Activated gamma-delta T cell (primary cell): Measurements from ENCODE around the gene LTBP1.

Experiments used
- DNase-seq: peaks from one replicate; lab custom pipeline; 2025; lab: John Stamatoyannopoulos, UW

The LTBP1 gene

DNA sequence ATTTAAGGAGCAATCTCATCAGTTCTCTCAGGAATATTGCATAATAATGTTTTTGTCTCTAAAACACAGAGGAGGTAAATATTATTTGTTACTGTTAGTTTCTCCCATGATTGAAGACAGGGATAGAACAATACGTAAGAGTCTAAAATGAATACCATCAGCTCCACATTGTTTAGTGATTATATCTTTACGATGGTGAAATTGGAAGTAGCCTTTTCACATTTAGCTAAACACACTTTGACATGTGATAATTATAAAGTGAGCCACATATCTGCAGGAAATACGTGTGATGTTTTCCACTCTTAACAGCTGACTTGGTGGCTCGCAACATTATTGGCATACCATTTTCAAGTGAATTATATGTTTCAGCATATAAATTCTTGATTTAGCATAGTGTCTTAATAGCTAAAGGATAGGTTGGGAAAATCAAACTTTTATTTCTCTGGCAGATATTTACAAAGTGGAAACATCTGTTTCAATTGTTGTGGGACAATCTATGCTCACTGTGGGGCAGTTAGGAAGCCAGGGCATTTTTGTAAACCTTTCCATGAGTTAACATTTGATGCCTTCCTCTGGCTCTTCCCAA lies 321.6 kb downstream of the LTBP1 start:
- no peak for DNase-seq

- no peak for DNase-seq
Observed at GRCh38 chr2:33272001-33272400, 325.2 kb downstream of the LTBP1 start.

- DNase-seq: no peak
Observed at GRCh38 chr2:33273479-33273878, 326.7 kb downstream of the LTBP1 start.

- no peak for DNase-seq
Observed at GRCh38 chr2:33274524-33274923, 327.8 kb downstream of the LTBP1 start.

- no peak for DNase-seq
Observed at GRCh38 chr2:33275689-33276444, 329.1 kb downstream of the LTBP1 start.

DNA sequence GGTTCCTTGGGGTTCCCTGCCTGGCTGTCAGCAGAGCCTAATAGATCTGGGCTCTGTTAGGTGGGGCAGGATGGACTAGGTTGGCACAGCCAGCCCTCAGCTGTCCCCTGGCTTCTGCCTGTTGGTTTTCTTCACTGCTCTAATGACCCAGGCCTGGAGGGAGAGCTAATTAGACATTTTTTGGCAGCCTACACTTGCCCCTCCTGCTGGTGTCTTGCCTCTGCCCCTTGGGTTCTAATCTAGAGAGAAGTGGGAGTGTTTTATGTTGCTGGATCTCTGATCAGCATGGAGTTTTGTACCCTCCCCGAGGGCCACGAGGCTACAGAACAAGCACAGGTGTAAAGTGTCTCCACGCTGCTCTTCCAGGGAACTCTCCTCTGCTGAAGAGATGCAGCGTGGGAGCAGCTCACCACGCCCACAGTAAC lies 330.3 kb downstream of the LTBP1 start:
- DNase-seq: no peak

DNA sequence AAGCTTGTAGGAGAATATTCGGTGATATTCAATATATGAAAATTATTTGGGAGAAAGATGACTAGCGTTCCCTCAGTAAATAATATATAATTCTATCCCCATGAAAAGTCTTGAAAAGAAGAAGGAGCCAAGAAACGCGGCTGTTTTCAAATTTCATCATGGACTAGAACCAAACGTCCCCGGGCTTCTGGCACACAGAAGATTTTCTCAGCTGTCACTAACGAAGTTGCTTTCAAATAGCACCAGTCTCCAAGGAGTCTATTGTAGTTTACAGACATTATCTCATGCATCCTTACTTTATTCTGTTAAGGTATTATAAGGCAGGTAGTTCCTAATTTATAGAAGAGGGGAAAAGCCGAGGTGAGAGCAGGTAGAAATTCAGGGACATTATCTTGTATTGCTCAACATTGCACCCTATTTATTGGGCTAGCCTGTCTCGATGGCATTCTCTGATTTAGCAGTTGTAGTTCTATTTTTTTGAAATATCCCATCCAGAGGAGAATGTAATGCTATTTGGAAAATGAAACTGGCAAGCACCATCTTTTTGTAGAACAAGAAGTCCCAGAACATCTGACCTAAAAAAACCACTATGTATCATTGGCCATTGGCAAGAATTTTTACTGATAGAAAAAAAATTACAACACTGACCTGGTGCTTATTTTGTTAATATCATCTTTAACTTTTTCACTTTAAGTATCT lies 331.6 kb downstream of the LTBP1 start:
- no peak for DNase-seq

DNA sequence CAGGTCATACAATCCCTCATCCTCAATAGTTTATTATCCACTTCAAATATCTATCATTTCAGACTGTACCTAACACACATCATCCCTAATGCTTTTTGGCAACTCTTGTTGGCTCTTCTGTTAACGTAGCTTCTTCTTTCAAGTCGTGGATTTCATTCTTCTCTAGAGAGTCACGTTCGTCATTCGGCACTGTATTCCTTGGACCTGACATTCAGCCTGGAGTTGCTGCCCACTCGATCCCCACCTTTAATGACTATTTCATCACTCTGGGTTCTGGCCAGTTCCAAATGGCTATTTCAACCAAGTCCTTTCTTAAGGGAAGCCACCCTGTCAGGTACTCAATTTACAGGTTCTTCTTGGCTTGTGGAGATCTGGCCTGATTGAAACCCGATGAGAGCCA lies 337.5 kb downstream of the LTBP1 start:
- no peak for DNase-seq

DNA sequence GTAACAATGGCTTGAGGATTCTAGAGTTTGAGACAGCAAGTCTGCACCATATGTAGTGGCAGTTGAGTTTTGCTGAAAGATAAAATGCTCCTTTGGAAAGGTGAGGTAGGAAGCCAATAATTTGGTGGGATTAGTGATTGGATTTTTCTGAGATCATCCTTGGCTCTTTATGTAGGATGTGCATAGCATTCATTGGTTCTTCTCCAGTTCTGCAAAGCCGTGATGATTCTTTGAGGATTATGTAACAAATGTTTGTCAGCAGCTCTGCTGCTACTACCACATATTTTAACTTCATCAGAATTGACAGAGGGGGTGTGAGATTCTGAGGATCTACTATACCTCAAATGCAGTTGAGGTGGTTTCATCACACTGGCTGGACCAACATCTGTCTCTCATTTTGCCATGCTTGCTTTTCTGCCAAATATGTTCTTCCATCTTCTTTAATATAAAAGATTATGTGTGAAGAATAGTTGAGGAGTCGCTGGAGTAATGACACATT lies 340.8 kb downstream of the LTBP1 start:
- no peak for DNase-seq

DNA sequence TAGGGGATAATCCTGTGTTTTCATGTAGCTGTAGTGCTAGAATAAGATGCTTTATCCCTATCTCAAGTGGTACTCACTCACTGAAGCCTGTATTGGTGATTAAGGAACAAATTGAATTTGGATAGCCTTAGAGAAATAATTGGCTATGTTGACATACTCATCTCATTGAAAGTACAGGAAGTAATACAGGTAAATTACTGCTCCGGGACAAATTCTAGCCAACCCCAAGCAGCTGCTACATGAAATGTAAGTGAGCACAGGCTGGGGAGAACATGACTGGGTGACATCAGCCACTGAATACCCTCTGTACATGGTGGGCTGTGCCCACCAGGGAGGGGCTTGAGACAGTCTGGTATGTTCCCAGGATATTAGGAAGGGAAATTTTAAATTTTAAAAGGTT lies 341.3 kb downstream of the LTBP1 start:
- no peak for DNase-seq

GRCh38 chr2:33289961-33290360 lies 343.2 kb downstream of the LTBP1 start:
- DNase-seq: no peak

- DNase-seq: no peak
Observed at GRCh38 chr2:33291278-33292013, 344.7 kb downstream of the LTBP1 start.

GRCh38 chr2:33292063-33292462 lies 345.3 kb downstream of the LTBP1 start:
- DNase-seq: no peak

- DNase-seq: no peak
Observed at GRCh38 chr2:33292981-33293595, 346.3 kb downstream of the LTBP1 start.

DNA sequence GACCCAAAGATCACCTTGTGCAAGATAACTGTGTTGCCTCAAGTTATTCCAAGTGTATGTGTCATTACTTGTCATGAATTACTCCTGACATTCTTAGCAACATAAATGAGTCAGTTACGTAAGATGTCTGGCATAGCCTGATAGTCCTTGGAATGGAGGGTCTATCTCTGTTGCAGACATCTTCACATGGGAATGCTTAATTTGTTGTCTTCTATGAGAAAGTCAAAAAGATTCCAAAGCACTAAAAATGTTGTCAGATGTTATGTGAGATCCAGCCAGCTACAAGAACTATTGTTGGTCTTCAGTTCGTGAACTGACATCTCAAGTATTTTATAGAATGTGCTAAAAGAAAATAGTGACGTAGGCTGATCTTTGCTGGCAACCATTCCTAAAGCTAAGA lies 351.5 kb downstream of the LTBP1 start:
- no peak for DNase-seq

GRCh38 chr2:33301355-33301754 lies 354.6 kb downstream of the LTBP1 start:
- DNase-seq: no peak

DNA sequence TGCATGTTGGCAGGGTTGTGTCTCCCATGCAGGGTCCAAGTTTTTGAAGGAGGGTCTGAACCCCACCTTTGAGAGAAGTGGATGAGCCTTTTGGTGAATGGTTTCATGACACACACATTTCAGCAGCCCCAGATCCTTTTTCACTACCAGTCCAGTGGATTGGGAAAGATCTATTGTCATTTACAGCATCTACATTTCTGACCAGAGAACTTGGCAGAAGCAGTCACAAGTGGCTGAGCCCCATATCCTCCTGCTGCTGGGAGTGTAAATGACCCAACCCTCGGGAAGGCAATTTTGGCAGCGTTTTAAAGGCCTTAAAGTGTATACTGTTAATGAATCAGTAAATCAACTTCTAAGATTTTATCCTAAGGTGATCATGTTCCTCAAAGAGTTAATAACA lies 355.6 kb downstream of the LTBP1 start:
- DNase-seq: no peak

GRCh38 chr2:33304032-33304864 lies 357.5 kb downstream of the LTBP1 start:
- no peak for DNase-seq

DNA sequence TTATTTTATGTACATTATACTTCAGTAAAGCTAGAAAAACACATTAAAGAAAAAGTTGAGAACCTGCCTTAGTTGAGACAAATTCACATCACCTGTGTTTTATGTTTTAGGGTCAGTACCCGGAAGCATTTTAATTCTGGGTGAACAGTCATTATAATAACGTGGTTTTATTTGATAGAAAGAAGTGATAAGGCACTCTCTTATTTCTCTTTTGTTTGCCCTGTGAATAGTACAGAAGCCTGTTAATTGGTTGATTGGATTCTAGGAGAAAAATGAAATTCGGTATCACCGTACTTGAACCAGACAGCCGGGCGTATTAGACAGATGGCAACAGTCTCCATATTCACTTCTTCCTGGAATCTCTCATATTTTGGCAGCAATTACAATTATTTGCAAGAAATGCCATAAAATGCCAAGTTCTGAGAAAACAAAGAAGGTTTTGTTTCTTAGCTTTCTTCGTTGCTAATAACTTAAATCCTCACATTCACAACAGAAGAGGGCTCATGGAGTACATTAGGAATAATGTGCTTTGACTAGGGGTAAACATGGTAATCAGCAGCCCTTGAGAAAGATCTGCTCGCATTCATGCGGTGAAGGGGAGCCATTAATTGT lies 361.0 kb downstream of the LTBP1 start:
- no peak for DNase-seq

- DNase-seq: no peak
Observed at GRCh38 chr2:33312355-33312754, 365.6 kb downstream of the LTBP1 start.

DNA sequence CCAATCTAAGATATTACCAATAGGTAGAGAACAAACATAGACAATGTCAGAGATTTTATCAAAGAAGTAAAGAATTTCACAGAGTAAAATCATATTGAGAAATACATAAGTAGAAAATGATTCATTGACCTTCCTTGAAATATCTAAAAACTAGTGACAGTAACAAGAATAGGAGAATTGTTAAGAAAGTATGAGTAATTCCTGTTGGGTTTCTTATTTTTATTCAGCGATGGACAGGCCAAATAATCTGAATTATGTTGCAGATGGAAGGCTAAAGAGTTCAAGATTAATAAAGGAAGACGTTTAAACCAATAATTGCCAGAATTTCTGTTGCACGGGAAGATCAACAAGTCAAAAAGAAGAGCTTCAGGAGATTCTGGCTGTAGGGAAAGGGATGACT lies 366.3 kb downstream of the LTBP1 start:
- DNase-seq: no peak
